Activated B cell treated with CpG ODN at 0.5 μM for 24 hours (primary cell): ENCODE results near the gene CBLL1. TPM values are rescaled to one million over a fixed set of nuclear protein-coding genes. Genes with fewer than 3 reads are reported as not detected.

Experiments
- ATAC-seq: fragments of 200-7000 bp; cut with Tn5 transposase; one replicate; pipeline ENCODE4 v1.10.0; 2021; ENCODE audit warnings: low read depth, mild to moderate bottlenecking, moderate library complexity
- CTCF ChIA-PET: fragments of 350-600 bp; sonication (Branson Sonifier 250); formaldehyde crosslinking; loops from one replicate; lab custom pipeline; 2021; ENCODE audit warnings: antibody characterized with exemption; lab: Charles Lee
- POLR2A ChIA-PET: fragments of 350-600 bp; sonication (Branson Sonifier 250); formaldehyde crosslinking; loops from one replicate; lab custom pipeline; 2021; ENCODE audit warnings: antibody characterized with exemption; lab: Charles Lee
- DNase-seq: peaks from one replicate; pipeline ENCODE4 v3.0.0; 2022
- H3K27ac Mint-ChIP-seq: one replicate; pipeline ENCODE4 v1.8.0; 2020; ENCODE audit warnings: mixed read lengths
- H3K27me3 Mint-ChIP-seq: one replicate; pipeline ENCODE4 v1.8.0; 2021; ENCODE audit warnings: mixed read lengths
- H3K36me3 Mint-ChIP-seq: one replicate; pipeline ENCODE4 v1.8.0; 2021; ENCODE audit warnings: low read depth, mixed read lengths
- H3K4me1 Mint-ChIP-seq: one replicate; pipeline ENCODE4 v1.8.0; 2021; ENCODE audit warnings: mixed read lengths
- H3K4me3 Mint-ChIP-seq: one replicate; pipeline ENCODE4 v1.8.0; 2020; ENCODE audit warnings: mild to moderate bottlenecking, mixed read lengths
- H3K9me3 Mint-ChIP-seq: one replicate; pipeline ENCODE4 v1.8.0; 2020; ENCODE audit warnings: mixed read lengths
- CTCF ChIP-seq: fragments of 200-600 bp; IDR thresholded peaks from one replicate; pipeline ENCODE4 v1.8.0; 2022; ENCODE audit warnings: antibody characterized with exemption, mild to moderate bottlenecking
- intact Hi-C: fragments of 100-400 bp; cut with micrococcal nuclease; formaldehyde crosslinking; loops from one replicate; pipeline ENCODE4 v1.15.1; 2024
- total RNA-seq: library from RNA; stranded (reverse); gene quantifications from 2 replicates; pipeline ENCODE4 v1.2.3, GENCODE V29; 2022

CBLL1 gene
- total RNA-seq, 1 donor from 2014 or later = 47.2 TPM

GRCh38 chr7:107711301-107711700, 32.6 kb upstream of the CBLL1 start:
- H3K27me3 Mint-ChIP-seq = no peaks in the 10 kb centered on the region
- H3K36me3 Mint-ChIP-seq = no peaks in the 10 kb centered on the region
- H3K4me1 Mint-ChIP-seq = no peaks in the 10 kb centered on the region
- H3K27ac Mint-ChIP-seq = no peak overlapping the region
- TF ChIP-seq CTCF = no peak
- ChIA-PET POLR2A (interaction anchor here (0.6 kb wide), 1 partner anchor 37 kb away, joined by 3 read pairs; no protein-coding TSS in a partner anchor), CTCF (no interaction called here)
- no peaks in the 10 kb centered on the region for H3K9me3 Mint-ChIP-seq
- intact Hi-C loops = no loop called here
- DNase-seq (no peak), ATAC-seq (no peak)
- H3K4me3 Mint-ChIP-seq = no peak overlapping the region

- DNase-seq = no peak
- intact Hi-C loops = no loop called here
- Mint-ChIP-seq H3K4me1 (no peaks in the 10 kb centered on the region), H3K9me3 (no peaks in the 10 kb centered on the region), H3K27ac (no peak overlapping the region), H3K27me3 (no peaks in the 10 kb centered on the region), H3K4me3 (no peak overlapping the region), H3K36me3 (no peaks in the 10 kb centered on the region)
- POLR2A ChIA-PET = interaction anchor here (0.6 kb wide), 1 partner anchor 37 kb away, joined by 3 read pairs; no protein-coding TSS in a partner anchor
- CTCF ChIA-PET = interaction anchor here (0.9 kb wide), 1 partner anchor 13 kb away, joined by 3 read pairs; no protein-coding TSS in a partner anchor
- no peak for ATAC-seq
- TF ChIP-seq CTCF = no peak
These were observed 31.9 kb upstream of the CBLL1 start for GRCh38 chr7:107712025-107712424.

- Mint-ChIP-seq H3K27ac (no peak overlapping the region), H3K36me3 (no peaks in the 10 kb centered on the region), H3K4me1 (no peaks in the 10 kb centered on the region), H3K4me3 (no peak overlapping the region), H3K27me3 (no peaks in the 10 kb centered on the region), H3K9me3 (no peaks in the 10 kb centered on the region)
- ChIA-PET CTCF (no interaction called here), POLR2A (interaction anchor here (0.5 kb wide), 1 partner anchor 510 kb away, joined by 5 read pairs; no protein-coding TSS in a partner anchor)
- DNase-seq = no peak
- ATAC-seq = no peak
- intact Hi-C loops = no loop called here
- TF ChIP-seq CTCF = no peak
These were observed 31.0 kb upstream of the CBLL1 start for GRCh38 chr7:107712896-107713295.

GRCh38 chr7:107715531-107715930, 28.4 kb upstream of the CBLL1 start:
- H3K36me3 Mint-ChIP-seq = no peaks in the 10 kb centered on the region
- DNase-seq (no peak), ATAC-seq (no peak)
- CTCF ChIA-PET = no interaction called here
- no peaks in the 10 kb centered on the region for H3K4me1 Mint-ChIP-seq
- H3K9me3 Mint-ChIP-seq = no peaks in the 10 kb centered on the region
- no peak overlapping the region for H3K27ac Mint-ChIP-seq
- no peak overlapping the region for H3K4me3 Mint-ChIP-seq
- intact Hi-C loops = no loop called here
- H3K27me3 Mint-ChIP-seq = no peaks in the 10 kb centered on the region
- POLR2A ChIA-PET = no interaction called here
- TF ChIP-seq CTCF = no peak

- Mint-ChIP-seq H3K4me3 (no peak overlapping the region), H3K27ac (no peak overlapping the region), H3K36me3 (no peaks in the 10 kb centered on the region), H3K9me3 (no peaks in the 10 kb centered on the region), H3K4me1 (no peaks in the 10 kb centered on the region), H3K27me3 (no peaks in the 10 kb centered on the region)
- no peak for TF ChIP-seq CTCF
- intact Hi-C loops = no loop called here
- ATAC-seq = no peak
- POLR2A ChIA-PET = no interaction called here
- no peak for DNase-seq
- CTCF ChIA-PET = interaction anchor here (1.0 to 1.5 kb wide), 2 partner anchors 13 to 256 kb away, joined by 3 read pairs; no protein-coding TSS in a partner anchor
These were observed 25.3 kb upstream of the CBLL1 start for GRCh38 chr7:107718456-107719193.
